GM12865 (cell line): ENCODE results near the gene WBP1.

Source experiments
- DNase-seq: peaks from one replicate; pipeline ENCODE4 v3.0.0; 2010; ENCODE audit warnings: low read depth
- H3K4me3 ChIP-seq: 2 replicates; pipeline ENCODE4 v1.5.1; 2011; ENCODE audit warnings: mild to moderate bottlenecking, low read depth, low read length, control low read depth
- TF ChIP-seq, protein P1 (sequence below): IDR thresholded peaks from 2 replicates; pipeline ENCODE4 v1.5.1; 2011; ENCODE audit warnings: low read length, control low read depth, low read depth, inconsistent platforms; ENCODE audit not compliant: insufficient read depth; ENCODE audit errors: missing control alignments

WBP1 gene

DNA sequence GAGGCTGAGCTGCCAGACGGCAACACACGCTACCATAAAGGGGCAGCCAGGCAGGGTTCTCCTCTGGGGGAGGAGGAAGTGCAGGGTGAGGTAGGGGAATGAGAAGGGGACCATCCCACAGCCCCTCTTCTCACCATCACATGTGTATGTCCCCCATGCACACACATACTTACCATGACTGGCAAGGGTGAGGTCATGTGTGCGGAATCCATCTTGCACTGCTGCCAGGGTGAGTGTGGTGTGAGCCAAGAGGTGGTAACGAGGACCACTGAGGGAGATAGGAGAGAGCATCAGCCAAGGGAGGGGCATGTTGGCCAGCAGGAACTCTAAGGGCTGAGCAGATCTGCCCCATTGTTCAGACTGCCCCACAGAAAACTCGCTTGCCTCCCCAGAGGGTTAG is 29.6 kb upstream of the WBP1 start:
- TF ChIP-seq, protein P1, sequence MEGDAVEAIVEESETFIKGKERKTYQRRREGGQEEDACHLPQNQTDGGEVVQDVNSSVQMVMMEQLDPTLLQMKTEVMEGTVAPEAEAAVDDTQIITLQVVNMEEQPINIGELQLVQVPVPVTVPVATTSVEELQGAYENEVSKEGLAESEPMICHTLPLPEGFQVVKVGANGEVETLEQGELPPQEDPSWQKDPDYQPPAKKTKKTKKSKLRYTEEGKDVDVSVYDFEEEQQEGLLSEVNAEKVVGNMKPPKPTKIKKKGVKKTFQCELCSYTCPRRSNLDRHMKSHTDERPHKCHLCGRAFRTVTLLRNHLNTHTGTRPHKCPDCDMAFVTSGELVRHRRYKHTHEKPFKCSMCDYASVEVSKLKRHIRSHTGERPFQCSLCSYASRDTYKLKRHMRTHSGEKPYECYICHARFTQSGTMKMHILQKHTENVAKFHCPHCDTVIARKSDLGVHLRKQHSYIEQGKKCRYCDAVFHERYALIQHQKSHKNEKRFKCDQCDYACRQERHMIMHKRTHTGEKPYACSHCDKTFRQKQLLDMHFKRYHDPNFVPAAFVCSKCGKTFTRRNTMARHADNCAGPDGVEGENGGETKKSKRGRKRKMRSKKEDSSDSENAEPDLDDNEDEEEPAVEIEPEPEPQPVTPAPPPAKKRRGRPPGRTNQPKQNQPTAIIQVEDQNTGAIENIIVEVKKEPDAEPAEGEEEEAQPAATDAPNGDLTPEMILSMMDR: no peak
- no peak for DNase-seq
- no peak overlapping the region for H3K4me3 ChIP-seq

DNA sequence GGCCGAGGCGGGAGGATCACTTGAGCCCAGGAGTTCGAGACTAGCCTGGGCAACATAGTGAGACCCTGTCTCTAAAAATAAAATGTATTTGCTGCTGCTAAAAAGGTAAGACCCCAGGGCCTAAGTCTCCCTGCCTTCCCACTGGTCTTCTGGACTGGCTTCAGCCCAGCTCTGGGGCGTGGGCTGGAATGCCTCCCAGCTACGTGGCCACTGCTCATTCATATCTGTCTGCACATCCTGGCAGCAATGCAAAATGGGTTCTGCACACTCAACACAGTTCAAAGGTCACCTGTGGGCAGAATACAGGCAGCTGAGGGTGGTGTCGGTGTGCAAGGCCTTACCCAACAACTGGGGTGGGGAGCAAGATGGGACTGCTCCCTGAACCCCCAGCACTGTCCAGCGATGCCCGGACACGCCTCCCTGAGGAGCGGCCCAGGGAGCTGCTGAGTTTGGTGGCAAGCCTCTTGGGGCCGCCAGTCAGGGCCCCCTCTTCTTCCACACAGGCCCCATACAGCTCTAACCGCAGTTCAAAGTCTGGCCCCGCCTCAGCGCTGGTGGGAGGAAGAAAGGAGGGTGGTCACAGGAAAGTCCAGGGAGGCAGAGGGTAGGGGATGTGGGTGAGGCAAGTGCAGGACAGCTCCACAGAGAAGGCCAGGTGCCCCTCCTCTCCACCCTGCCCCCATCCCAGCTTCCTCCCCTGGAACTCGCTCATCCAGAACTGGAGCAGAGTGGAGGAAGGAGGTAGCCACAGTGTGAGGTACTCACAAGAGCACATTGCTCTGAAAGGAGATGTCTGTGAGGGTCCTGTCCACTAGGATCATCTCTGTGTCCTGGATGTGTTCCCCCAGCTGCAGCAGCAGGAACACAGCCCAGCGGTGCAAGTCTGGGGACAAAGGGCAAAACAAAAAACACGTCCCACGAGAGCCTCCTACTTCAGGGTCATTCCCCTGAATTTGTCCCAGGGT is 28.5 kb upstream of the WBP1 start:
- H3K4me3 ChIP-seq: no peak overlapping the region
- DNase-seq: no peak
- TF ChIP-seq, protein P1: no peak

GRCh38 chr2:74430502-74430901 is 27.7 kb upstream of the WBP1 start:
- TF ChIP-seq, protein P1: no peak
- no peak overlapping the region for H3K4me3 ChIP-seq
- DNase-seq: no peak

DNA sequence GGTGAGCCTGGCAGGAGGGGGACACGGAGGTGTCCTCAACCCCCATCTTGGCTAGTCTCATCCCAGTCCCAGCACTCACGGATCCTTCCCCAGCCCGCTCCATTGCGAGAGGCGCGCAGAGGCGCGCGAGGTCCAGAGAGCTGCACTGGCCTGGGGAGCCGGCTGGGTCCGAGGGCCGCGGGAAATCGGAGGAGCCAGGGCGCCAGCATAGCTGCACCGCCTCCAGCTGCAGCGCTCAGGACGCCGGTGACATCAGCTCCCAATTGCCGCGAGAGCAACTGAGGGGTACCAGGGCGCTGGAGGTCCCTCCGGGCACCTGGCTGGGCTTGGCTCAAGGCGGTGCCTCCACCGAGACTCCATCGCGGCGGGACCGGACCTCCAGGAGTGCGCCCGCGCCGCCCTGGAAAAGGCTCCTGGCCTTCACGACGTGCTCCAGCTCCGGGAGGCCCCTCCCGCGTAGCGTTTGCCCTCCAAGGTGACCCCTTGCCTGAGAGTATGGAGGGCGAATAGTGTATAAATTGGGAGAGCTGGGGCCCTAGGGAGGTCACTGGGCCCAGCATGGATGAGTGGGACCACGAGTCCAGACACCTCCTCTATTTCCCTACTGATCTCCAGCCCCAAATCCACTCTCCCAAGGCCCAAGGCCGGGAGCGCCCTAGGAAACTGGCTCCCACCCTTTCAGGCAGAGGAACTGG is 22.0 kb upstream of the WBP1 start:
- no peak for DNase-seq
- TF ChIP-seq, protein P1: no peak
- no peak overlapping the region for H3K4me3 ChIP-seq

DNA sequence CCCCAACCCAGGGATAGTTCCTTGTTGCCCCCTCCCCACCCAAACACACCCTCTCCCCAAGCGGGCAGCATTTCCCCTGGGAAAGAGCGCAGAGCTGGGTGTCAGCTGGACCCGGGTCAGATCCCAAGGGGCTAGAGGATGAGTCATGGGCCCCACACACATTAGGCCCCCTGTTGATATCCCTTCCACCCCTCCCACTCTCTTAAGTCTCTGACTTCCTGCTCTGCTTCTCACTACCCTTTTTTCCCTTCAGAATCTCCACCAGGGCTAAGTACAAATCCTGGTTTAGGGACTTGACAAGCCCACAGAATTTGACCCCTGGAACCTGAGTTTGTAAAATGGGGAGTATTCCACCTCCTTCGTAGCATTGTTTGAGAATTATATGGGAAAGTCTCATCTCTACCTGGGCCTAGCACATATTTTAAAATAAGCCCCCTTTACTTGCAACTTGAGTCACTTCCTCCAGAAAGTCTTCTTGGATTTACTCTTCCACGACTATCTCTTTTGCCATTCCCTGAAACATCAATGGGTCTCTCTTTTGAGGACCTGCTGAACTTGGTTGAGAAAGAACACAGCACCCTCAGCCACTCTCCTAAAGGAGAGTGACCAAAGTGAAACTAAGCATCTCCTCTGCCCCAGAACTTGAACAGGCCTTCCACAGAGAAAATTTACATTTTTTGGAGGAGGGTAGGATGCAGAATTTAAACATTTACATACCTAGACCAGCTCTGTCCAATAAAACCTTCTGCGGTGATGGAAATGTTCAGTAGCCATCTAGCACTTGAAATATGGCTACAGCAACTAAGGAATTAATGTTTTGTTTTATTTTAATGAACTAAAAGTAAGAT is 21.2 kb upstream of the WBP1 start:
- DNase-seq: no peak
- H3K4me3 ChIP-seq: no peak overlapping the region
- TF ChIP-seq, protein P1: no peak

DNA sequence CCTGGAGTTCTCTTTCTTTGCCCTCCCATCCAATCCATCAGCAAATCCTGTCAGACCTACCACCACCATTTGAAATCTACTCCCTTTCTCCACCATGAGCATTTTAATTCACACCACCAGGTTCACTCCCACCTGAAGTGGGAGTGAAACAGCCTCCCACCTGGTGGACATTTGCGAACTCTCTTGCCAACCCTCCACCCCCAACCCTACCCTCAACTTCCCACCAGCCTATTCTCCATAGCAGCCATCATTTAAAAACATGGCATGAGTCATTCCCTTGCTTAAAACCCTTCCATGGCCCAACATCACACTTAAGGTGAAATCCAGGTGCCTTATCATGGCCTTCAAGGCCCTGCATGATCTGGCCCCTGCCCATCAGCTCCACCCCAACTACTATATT is 20.0 kb upstream of the WBP1 start:
- H3K4me3 ChIP-seq: no peak overlapping the region
- TF ChIP-seq, protein P1: no peak

More for the DNA sequence above, 20.0 kb upstream of the WBP1 start:
- no peak for DNase-seq
